ENCODE data around the gene TXNRD2.
A peak's percentile ranks its signal among the peaks of the same experiment; 100 is the strongest.
"Not testable (repeated sequence)": the region's sequence is repeated elsewhere in the genome, so short reads cannot be mapped to it uniquely, and the experiment has no call there.

The TXNRD2 gene

GRCh38 chr22:19951346-19951745 lies 9.7 kb upstream of the TXNRD2 start:
- DNase-seq (ENCODE audit: low read depth in 2 of 3, low spot score in 2 of 3), result no peak

GRCh38 chr22:19948057-19948760 lies 6.6 kb upstream of the TXNRD2 start:
- DNase-seq (ENCODE audit: low read depth in 2 of 3, low spot score in 2 of 3), result no peak

- no peak for DNase-seq (ENCODE audit: low read depth in 2 of 3, low spot score in 2 of 3)
Observed at GRCh38 chr22:19943082-19944026, 1.7 kb upstream of the TXNRD2 start.

- peak in 1 of 3 experiments; percentile 11 for DNase-seq (ENCODE audit: low read depth in 2 of 3, low spot score in 2 of 3)
Observed at GRCh38 chr22:19942157-19943081, 801 bp upstream of the TXNRD2 start.

GRCh38 chr22:19940536-19941364 lies 868 bp downstream of the TXNRD2 start:
- DNase-seq (ENCODE audit: low read depth in 2 of 3, low spot score in 2 of 3), result no peak

GRCh38 chr22:19937616-19938473 lies 3.8 kb downstream of the TXNRD2 start:
- no peak for DNase-seq (ENCODE audit: low read depth in 2 of 3, low spot score in 2 of 3)

- DNase-seq (ENCODE audit: low read depth in 2 of 3, low spot score in 2 of 3), result no peak
Observed at GRCh38 chr22:19936513-19936912, 5.1 kb downstream of the TXNRD2 start.

GRCh38 chr22:19935123-19935718 lies 6.4 kb downstream of the TXNRD2 start:
- DNase-seq (ENCODE audit: low read depth in 2 of 3, low spot score in 2 of 3), result not testable (repeated sequence)

GRCh38 chr22:19933341-19934241 lies 8.0 kb downstream of the TXNRD2 start:
- DNase-seq (ENCODE audit: low read depth in 2 of 3, low spot score in 2 of 3), result no peak

- DNase-seq (ENCODE audit: low read depth in 2 of 3, low spot score in 2 of 3), result no peak
Observed at GRCh38 chr22:19932367-19933206, 9.0 kb downstream of the TXNRD2 start.

GRCh38 chr22:19931514-19931913 lies 10.1 kb downstream of the TXNRD2 start:
- DNase-seq (ENCODE audit: low read depth in 2 of 3, low spot score in 2 of 3), result no peak

- DNase-seq (ENCODE audit: low read depth in 2 of 3, low spot score in 2 of 3), result no peak
Observed at GRCh38 chr22:19930551-19931486, 10.8 kb downstream of the TXNRD2 start.

- DNase-seq (ENCODE audit: low read depth in 2 of 3, low spot score in 2 of 3), result no peak
Observed at GRCh38 chr22:19929586-19930550, 11.8 kb downstream of the TXNRD2 start.

- no peak for DNase-seq (ENCODE audit: low read depth in 2 of 3, low spot score in 2 of 3)
Observed at GRCh38 chr22:19928207-19928606, 13.4 kb downstream of the TXNRD2 start.

GRCh38 chr22:19927696-19928095 lies 13.9 kb downstream of the TXNRD2 start:
- no peak for DNase-seq (ENCODE audit: low read depth in 2 of 3, low spot score in 2 of 3)
